NOMO-1 treated with dmso at 0.1 percent for 144 hours (cell line): ENCODE results near the gene LRP1-AS.
A peak's percentile ranks its signal among the peaks of the same experiment; 100 is the strongest.

Source experiments
- DNase-seq: peaks from one replicate; lab custom pipeline; 2025; ENCODE audit not compliant: unreplicated experiment; lab: John Stamatoyannopoulos, UW

LRP1-AS gene

DNA sequence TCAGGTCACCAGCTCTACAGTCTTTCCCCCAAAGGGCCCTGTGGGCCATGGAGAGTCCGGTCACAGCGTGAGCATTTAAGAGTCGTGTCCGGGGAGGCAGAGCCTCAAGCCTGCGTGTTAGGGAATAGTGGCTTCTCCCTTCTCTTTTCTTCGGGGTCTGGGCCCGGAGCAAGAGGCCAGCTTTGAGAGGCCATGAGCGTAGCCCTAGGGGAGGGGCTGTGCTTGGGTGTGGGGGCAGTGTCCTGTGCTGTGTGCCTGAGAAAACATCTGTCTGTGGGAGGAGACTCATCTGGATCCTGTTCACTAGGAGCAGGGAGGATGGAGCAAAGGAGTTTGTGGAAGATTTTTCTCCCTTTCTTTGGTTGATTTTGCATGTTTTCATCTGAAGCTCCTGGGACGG lies 5.3 kb downstream of the LRP1-AS start:
- DNase-seq, result no peak

DNA sequence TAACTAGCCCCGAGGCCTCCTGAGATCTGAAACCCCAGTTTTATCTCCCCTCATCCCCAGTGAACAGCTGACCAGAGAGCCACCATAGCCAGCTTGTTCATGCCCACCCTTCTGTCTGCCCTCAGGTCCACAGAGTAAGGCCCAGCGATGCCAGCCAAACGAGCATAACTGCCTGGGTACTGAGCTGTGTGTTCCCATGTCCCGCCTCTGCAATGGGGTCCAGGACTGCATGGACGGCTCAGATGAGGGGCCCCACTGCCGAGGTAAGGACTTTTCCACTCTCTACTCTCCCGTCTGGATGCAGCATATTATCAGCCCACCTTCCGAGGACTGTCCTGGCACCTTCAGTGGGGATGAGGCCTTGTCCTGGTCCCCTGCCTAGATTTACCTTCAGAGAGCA lies 6.2 kb downstream of the LRP1-AS start:
- no peak for DNase-seq

DNA sequence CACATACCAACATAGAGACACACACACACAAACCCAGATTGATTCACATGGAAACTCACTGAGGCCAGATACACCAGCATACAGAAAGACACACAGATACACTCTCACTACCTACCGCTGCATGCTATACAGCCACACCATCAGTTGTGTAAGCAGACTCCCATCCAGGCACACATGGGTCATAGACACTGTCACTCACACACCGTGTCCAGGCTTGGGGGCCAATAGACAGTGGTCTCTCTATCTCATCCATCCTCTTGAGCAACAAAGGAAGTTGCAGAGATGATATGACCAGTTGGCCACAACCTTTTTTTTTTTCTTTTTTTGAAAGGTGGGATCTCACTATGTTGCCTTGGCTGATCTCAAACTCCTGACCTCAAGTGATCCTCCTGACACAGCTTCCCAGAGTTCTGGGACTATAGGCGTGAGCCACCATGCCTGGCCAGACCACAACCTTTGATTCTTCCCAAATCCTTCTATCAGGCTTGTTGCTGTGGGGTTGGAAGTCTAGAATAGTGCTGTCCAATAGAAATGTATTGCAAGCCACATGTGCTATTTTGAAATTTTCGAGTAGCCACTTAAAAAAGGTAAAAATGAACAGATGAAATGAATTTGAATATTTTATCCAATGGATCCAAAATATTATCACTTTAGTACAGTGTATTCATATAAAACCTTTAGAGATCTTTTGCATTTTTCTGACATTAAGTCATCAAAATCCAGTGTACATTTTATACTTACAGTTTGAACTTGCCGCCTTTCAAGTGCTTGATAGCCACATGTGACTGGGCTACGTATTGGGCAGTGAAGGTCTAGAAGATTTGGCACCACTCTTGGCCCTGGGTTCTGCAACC lies 7.4 kb downstream of the LRP1-AS start:
- peak; percentile 29 for DNase-seq

DNA sequence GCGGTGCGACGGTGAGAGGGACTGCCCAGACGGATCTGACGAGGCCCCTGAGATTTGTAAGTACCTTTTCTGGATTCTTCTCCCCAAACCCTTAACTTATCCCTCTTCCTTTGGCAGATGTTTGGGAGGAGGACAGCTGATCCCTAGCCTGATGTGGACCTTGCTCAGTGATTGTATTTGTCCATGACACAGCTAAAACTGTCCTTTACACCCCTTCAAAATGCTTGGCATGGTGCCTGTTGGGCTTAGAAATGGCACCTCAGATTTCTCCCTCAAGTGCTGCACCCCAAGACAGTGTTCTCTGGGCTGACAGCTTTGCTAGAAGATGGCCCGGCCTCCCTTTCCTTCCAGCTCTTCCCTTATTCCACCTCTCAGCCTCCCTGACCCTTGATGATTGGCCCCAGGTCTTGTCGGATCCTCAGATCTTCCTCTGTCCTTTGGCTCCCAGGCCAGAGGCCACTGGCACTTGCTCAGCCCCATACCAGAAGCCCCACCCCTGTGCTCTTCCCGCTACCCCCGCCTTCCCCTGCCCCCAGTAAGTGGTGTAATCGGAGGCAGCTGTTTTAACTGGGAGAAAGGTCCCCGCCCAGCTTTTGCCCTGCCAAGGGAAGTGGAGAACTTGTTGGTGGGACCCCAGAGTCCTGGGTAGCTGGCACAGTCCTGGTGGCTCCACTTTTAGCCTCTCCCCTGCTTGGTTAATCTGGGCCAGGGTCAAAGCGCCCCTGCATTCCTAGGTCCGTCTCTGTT lies 8.7 kb downstream of the LRP1-AS start:
- DNase-seq, result no peak

DNA sequence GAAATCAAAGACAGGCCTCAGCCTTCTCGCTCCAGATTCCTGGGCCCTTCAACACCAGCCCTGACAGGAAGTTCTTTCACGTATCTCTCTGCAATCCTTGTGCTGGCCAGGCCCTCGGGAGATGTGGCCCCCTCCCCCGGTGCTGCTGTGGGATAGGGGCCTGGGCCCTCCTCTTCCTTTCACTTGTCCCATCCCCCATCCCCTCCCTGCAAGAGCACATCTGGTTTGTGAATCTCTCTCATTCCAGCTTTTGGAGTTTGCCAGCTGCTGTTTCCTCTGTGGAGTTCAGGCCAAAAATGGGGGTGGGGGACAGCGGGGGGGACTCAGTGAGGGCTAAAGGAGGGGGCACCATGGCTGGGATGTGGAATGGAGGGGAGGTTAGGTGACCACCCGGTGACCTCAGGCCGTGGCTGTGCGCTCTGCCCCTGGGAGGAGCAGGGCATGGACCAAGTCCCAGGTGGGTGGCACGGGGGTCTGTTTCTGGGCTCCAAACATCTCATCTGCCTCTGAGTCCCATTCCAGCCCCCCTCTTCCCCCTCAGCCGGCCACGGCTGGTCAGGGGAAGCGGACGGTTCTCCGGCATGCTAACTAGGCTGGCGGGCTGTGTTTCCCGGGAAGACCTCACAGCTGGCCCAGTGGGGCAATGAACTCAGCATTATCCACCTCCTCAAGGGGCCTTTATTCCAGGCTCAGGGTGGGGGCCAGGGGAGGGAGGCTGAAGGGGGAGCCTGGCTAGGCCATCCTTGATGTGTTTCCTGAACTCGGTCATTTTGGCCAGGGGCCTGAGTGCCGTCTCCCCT lies 11.7 kb downstream of the LRP1-AS start:
- no peak for DNase-seq

DNA sequence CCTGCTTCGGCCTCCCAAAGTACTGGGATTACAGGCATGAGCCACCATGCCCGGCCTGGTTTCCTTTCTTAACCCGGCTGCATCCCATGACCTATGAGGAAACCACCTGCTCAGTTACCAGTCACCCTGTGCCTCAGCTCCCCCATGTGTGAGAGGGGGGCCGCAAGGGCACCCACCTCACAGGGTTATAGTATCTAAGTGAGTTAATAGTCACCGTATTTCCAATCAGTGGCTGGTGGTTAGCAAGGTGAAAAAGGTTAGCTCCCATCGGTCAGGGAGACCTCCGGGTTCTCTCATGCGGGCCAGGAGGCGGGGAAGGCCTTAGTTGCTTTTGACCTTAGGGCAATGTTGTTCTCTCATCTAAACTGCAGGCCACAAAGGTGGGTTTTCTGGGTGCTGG lies 12.5 kb downstream of the LRP1-AS start:
- no peak for DNase-seq

DNA sequence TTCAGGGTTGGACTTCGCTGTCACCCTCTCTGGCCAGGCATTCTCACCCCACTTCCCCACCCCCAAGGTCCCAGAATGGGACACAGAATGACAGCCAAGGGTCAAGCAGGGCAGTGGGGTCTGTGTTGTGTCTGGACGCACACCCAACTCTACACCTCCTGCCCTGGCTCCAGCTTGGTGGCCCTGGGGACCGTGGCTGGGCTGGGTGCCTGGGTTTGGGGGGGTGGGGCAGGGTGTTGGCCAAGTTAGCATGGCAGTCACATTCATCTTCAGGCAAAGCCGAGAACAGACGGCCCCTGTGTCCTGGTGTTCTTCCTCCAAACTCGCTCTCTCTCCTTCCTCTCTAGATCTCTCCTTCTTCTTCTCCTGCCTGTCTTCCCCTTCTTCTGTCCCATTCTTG lies 13.5 kb downstream of the LRP1-AS start:
- DNase-seq, result no peak

DNA sequence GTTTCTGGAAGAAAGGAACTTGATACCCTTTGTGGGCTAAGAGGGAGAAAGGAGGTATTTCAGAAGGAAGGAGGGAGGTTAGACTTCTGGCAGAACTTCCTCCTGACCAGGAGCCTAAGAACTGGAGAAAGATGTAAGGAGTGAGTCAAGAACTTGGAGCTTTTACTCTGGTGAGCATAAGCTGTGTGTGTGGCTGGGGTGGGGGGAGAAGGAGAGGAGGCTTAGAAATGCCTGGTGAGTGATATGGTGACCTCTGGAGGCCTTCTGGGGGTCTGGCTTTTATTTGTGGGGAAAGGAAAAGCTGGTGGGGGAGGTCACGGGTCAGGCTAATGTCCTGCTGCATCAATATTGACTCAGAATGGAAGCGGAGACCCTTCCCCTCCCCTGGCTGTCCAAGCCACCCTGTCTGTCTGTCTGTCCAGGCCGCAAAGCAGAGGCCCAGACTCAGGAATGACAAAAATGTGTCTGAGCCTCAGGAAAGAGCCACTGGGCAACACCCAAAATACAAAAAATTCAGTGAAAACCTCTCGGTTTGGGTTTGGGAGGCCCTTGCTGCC lies 14.3 kb downstream of the LRP1-AS start:
- no peak for DNase-seq

DNA sequence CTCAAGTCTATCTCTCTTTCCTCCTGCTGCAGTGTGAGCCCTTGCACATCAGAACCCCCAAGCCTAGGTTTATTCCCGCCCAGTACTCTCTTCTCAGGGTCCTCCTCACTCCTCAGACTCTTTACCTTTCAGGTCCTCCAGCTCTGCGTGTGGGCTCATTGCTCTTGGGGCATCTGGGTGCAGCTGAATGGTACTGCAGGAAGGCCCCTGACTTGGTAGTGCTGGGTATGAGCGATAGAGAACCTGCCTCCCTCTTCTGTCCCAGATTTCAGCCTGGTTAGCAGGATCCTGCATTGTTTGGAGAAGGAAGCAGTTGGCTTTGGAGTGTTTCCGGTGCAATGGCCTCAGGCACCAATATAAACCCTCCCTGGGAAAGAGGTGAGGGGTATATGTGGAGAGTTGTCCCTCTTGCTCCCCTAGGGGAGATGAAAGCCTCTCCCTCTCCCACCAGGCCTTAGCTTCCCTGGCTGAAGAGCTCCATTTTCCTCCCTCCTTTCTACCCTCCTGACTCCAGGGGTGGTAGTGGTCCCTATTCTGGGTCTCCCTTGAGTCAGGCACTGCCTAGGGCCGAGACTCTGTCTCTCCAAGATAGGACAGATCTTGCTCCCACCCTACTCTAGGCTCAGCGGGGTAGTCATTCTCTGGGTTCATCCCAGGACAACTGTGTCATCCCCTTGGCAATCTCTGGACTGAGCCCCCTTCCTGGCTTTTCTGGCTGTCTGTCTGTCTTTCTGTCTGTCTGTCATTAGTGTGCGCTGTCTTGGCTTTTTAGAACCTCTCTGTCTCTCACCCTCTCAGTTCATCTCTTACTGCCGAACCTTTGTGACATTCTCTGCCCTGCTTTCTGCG lies 15.3 kb downstream of the LRP1-AS start:
- no peak for DNase-seq

DNA sequence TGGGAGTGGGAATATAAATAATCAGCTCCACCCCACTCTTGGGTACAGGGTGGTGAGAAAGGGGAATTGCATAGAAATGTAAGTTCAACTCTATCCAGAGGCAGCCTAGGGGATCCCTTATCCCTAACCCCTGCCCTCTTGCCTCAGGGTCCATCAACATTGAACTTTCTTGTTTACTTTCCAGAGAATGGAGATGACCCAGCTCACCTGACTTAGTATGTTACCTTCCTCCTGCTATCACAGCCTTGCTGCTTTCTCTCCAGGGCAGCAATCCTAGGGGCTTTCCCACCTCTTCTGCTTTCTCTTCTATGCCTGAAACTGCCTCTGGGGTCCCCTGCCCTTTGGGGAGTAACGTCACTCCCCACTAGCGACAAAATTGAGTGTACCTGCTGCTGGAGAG lies 16.5 kb downstream of the LRP1-AS start:
- DNase-seq, result no peak

DNA sequence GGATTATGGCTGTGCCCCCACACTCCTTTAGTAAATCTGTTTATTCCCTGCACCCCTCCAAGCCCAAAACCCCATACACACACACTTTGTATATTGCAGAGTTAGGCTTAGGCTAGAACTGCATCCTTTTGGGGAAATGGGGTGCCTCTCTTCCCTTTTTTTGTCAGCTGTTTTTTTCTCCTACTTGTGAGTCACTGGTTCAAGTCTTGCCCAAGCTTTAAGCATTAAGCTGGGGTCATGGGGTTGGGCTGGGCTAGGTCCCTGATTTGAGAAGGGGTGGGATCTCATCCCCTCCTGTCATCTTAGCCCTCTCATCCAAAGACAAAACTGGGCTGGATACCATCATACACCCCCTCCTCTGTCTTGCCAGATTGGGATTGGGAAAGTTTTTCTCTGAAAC lies 17.5 kb downstream of the LRP1-AS start:
- DNase-seq, result peak; percentile 63

DNA sequence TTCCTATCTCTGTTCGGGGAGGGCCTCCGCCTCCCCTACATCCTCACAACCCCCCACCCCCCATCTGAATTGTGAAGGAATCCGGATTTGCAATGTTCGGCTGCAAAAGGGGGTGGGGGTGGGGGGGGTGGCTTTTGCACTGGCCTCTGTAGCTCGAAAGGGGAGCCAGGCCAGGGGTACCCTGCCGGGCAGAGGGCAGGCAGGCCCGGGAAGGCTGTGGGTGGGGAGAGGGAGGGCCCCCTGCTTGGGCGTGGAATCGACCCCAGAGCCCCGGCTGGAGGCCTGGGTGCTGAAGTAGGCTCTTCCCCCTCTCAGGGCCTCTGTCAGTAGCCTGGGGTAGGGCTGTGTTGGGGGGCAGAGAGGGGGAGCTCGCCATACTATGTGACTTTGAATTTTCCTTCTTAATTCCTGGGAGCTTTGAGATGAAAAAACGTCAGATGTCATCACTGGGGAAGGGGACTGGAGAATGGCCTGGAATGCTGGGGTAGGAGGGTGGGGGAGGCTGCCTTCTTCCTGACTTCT lies 18.0 kb downstream of the LRP1-AS start:
- DNase-seq, result no peak

DNA sequence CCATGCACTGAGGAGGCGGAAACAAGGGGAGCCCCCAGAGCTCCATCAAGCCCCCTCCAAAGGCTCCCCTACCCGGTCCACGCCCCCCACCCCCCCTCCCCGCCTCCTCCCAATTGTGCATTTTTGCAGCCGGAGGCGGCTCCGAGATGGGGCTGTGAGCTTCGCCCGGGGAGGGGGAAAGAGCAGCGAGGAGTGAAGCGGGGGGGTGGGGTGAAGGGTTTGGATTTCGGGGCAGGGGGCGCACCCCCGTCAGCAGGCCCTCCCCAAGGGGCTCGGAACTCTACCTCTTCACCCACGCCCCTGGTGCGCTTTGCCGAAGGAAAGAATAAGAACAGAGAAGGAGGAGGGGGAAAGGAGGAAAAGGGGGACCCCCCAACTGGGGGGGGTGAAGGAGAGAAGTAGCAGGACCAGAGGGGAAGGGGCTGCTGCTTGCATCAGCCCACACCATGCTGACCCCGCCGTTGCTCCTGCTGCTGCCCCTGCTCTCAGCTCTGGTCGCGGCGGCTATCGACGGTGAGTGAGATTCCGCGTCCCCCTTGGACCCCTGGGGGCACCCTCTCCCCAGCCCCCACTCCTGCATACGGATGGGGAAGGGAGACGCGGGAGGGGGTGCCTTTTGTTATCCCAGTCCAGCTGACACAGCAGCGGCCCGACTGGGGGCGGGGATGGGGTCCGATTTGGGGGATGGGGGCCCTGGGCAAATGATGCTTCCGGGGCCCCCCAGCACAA lies 18.7 kb downstream of the LRP1-AS start:
- no peak for DNase-seq

DNA sequence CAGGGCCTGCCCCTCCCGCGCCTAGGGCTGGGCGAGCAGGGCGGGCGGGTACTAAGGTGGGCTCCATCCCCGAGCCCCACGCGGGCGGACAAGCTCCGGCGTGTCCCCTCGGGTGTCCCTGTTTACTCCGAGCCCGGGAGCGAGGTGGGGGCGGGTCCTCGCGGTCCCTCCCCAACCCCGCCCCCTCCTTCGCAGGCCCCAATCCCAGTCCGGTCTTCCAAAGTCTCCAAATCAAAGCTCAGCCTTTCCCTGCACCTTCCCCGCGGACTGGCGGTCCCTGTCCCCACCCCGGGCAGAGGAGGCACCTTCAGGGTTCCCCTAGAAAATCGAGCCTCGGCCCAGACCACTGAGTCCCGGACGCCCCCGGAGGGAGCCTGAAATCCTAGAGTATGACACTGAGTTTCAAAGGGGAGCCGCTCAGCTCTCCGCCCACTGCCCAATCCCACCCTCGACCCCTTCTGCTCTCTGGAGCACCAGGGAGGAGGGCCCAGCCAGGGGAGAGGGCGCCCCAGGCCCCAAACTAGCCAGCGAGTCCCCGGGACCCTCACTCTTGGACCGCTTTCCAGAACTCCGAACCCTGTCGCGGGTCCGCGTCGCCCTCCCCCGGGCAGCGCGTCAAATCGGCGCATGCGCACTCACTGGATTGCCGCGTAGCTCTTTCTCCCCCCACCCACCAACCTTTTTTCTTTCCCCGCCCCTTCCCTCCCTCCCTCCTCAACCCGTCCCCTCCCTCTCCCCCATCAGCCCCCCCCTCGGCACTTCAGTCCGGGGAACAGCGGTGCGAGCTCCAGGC lies 19.5 kb downstream of the LRP1-AS start, which contains the start of gene LRP1:
LRP1 (plus strand) TSS at position 758 of the 793 bp plus-strand sequence. CDS start 482 bp downstream, outside the sequence.
- DNase-seq, result no peak

DNA sequence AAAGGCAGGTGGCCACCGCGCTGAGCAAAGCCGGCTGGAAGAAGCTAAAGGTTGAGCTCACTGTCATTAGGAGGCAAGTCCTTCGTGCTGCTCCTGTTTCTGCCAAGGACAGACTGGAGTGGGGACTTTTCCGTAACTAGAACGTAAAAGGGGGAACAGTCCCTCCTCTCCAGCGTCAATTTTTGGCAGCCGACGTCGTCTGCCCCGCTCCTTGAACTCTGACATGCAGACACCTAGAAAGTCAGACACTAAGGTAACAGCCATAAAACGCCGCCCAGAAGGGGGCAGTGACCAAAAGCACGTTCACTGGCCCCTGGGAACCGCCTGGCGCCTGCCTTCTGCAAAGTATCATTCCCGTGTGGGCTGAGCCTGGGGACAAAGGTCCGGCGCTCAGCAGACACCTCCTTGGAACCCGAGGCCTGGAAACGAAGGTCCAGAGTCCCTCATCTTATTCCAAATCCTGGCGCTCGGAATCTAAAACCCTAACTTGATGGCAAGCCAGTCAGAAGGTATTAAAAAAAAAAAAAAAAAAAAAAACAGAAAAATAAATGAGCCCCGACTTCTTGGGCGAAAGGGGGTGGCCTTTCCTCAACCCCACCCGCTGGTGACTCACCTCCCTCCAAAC lies 20.2 kb downstream of the LRP1-AS start:
- DNase-seq, result peak; percentile 42

DNA sequence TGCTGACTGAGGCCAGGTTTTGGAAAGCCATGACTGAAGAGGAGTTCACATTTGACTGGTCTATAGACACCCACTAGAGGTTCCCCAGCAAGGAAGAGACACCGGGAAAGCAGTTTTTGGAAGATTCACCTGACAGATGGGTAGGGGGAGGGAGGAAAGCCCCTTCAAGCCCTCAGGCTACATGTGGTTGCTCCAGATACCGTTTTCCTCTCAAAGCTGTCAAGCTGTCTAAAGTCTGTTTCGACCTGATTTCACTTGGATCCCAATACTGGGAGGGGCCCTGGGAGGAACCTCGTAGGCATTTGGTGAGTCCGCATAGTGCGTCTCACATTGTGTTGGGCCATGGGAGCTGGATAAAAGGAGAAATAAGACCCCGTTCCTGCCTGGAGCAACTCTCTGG lies 20.9 kb downstream of the LRP1-AS start:
- no peak for DNase-seq

DNA sequence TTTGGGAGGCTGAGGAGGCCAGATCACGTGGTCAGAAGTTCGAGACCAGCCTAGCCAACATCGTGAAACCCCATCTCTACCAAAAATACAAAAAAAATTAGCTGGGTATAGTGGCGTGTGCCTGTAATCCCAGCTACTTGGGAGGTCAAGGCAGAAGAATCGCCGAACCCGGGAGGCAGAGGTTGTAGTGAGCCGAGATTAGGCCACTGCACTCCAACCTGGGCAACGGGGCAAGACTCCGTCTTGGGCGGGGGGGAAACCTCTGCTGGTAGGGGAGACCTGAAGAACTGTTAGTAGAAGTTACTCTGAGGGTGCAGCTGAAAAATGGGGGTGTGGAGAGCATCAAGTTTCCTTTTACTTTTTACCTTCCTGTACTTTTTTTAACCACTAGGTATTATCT lies 21.4 kb downstream of the LRP1-AS start:
- DNase-seq, result no peak

DNA sequence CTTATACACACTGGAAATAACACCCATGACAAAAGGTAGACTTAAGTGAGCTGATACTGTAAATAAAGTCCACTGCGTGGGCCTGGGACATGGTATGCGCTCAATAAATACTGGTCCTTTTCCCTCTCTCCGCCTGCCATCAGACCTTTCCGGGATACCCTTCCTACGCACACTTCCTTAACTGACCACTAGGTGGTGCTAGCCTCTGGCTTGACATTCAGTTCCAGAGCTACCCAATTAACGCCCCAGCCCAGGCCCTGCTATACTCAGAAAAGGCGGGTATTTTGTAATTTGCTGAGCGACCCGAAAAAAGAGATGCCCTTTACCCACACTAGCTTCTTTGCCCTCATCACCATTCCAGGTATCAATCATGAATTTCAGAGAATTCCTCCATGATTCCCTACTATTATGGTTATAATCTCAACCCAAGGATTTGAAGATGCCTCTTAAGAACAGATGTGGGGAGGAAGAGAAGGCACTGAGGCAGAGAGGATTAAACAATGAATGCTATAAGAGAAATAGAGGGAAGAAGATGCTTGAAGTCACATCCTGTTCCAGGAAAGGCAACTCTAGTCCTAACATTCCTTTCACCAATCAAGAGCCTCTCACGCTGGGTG lies 23.1 kb downstream of the LRP1-AS start:
- peak; percentile 64 for DNase-seq
